ENCODE measurements around the gene RNF43.

Gene RNF43

GRCh38 chr17:58417300-58418092 is at the start of gene RNF43:
TSS of gene RNF43 (minus strand) at chr17:58417534. CDS start at chr17:58415577, 1,957 bp downstream.
- peak; percentile 93 for DNase-seq (ENCODE audit: low spot score)

- DNase-seq (ENCODE audit: low spot score): no peak
Observed at GRCh38 chr17:58455491-58455890, 38.2 kb upstream of the RNF43 start.

GRCh38 chr17:58452738-58453137 is 35.4 kb upstream of the RNF43 start:
- DNase-seq (ENCODE audit: low spot score): no peak

GRCh38 chr17:58447039-58447975 is 30.0 kb upstream of the RNF43 start:
- peak; percentile 66 for DNase-seq (ENCODE audit: low spot score)

- no peak for DNase-seq (ENCODE audit: low spot score)
Observed at GRCh38 chr17:58446086-58446485, 28.8 kb upstream of the RNF43 start.

- DNase-seq (ENCODE audit: low spot score): no peak
Observed at GRCh38 chr17:58436805-58437239, 19.5 kb upstream of the RNF43 start.

GRCh38 chr17:58436245-58436644 is 18.9 kb upstream of the RNF43 start:
- DNase-seq (ENCODE audit: low spot score): no peak

GRCh38 chr17:58432806-58433573 is 15.7 kb upstream of the RNF43 start:
- DNase-seq (ENCODE audit: low spot score): no peak

GRCh38 chr17:58427807-58428206 is 10.5 kb upstream of the RNF43 start:
- DNase-seq (ENCODE audit: low spot score): no peak

- no peak for DNase-seq (ENCODE audit: low spot score)
Observed at GRCh38 chr17:58421711-58422110, 4.4 kb upstream of the RNF43 start.

GRCh38 chr17:58420827-58421226 is 3.5 kb upstream of the RNF43 start:
- no peak for DNase-seq (ENCODE audit: low spot score)

- DNase-seq (ENCODE audit: low spot score): no peak
Observed at GRCh38 chr17:58416937-58417299, 416 bp downstream of the RNF43 start.

- DNase-seq (ENCODE audit: low spot score): no peak
Observed at GRCh38 chr17:58416396-58416795, 938 bp downstream of the RNF43 start.

- DNase-seq (ENCODE audit: low spot score): no peak
Observed at GRCh38 chr17:58415371-58416055, 1.8 kb downstream of the RNF43 start.

GRCh38 chr17:58414596-58414997 is 2.7 kb downstream of the RNF43 start:
- DNase-seq (ENCODE audit: low spot score): no peak

GRCh38 chr17:58413684-58414083 is 3.6 kb downstream of the RNF43 start:
- no peak for DNase-seq (ENCODE audit: low spot score)

- DNase-seq (ENCODE audit: low spot score): no peak
Observed at GRCh38 chr17:58412961-58413586, 4.3 kb downstream of the RNF43 start.

- no peak for DNase-seq (ENCODE audit: low spot score)
Observed at GRCh38 chr17:58412064-58412703, 5.2 kb downstream of the RNF43 start.

- DNase-seq (ENCODE audit: low spot score): no peak
Observed at GRCh38 chr17:58411408-58411894, 5.9 kb downstream of the RNF43 start.

GRCh38 chr17:58410714-58411407 is 6.5 kb downstream of the RNF43 start:
- DNase-seq (ENCODE audit: low spot score): no peak
